MM.1S (cell line): Measurements from ENCODE around the gene RABGAP1L.

Experiments used
- EZH2 ChIP-seq: fragments of 300-600 bp; sonication (generic); optimal IDR thresholded peaks from 2 replicates; pipeline ENCODE3; 2017; ENCODE audit warnings: low read depth, mild to moderate bottlenecking, antibody characterized with exemption, low read length, mixed read lengths
- EZH2phosphoT487 ChIP-seq: fragments of 300-600 bp; sonication (generic); IDR thresholded peaks from 2 replicates; pipeline ENCODE4 v1.6.1; 2018; ENCODE audit warnings: antibody characterized with exemption, low read length
- TF ChIP-seq, protein P1 (sequence below): fragments of 300-600 bp; sonication (generic); IDR thresholded peaks from 2 replicates; pipeline ENCODE4 v1.5.1; 2016; ENCODE audit warnings: antibody characterized with exemption, low read length, mixed read lengths

DNA sequence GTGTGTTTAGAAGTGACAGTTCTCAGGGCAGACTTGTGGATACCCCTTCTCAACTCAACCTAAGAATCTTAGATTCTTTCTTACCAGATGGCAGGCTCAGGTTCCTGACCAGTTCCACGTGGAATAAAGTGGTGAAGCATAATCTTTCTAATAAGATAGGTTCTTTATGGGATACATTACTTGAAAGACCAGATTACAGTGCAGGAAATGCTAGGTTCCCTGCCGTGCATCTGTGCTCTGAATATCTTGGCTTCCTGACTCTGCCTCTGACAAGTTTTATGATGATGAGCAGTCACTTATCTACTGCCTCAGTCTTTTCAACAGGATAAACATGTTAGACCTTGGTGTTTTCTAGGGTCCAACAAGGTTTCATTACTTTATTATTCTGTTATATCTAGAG is 632.5 kb downstream of the RABGAP1L start:
- TF ChIP-seq, protein P1, sequence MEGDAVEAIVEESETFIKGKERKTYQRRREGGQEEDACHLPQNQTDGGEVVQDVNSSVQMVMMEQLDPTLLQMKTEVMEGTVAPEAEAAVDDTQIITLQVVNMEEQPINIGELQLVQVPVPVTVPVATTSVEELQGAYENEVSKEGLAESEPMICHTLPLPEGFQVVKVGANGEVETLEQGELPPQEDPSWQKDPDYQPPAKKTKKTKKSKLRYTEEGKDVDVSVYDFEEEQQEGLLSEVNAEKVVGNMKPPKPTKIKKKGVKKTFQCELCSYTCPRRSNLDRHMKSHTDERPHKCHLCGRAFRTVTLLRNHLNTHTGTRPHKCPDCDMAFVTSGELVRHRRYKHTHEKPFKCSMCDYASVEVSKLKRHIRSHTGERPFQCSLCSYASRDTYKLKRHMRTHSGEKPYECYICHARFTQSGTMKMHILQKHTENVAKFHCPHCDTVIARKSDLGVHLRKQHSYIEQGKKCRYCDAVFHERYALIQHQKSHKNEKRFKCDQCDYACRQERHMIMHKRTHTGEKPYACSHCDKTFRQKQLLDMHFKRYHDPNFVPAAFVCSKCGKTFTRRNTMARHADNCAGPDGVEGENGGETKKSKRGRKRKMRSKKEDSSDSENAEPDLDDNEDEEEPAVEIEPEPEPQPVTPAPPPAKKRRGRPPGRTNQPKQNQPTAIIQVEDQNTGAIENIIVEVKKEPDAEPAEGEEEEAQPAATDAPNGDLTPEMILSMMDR = no peak
- TF ChIP-seq EZH2phosphoT487 (no peak), EZH2 (no peak)
